Liver (tissue), 2 donors: ENCODE results near the gene NRROS.

Source experiments
- ATF3 ChIP-seq: IDR thresholded peaks from 2 replicates; pipeline ENCODE4 v1.6.1; 2016; ENCODE audit warnings: antibody characterized with exemption
- HNF4A ChIP-seq, 2 donors: conservative IDR thresholded peaks; 2 replicates each; pipeline ENCODE4 v1.6.1; 2016; ENCODE audit warnings: antibody characterized with exemption in 2 of 2, mild to moderate bottlenecking in 2 of 2
- REST ChIP-seq: IDR thresholded peaks from 2 replicates; pipeline ENCODE4 v1.6.1; 2016; ENCODE audit warnings: antibody characterized with exemption, mild to moderate bottlenecking
- donor health status: healthy.

GRCh38 chr3:196599734-196600128 lies 39.8 kb upstream of the NRROS start:
- TF ChIP-seq HNF4A (conservative IDR thresholded peaks at IDR 0.05) (no peak), REST (no peak), ATF3 (no peak)
